ENCODE measurements around the gene KCNT2.
"Not testable (repeated sequence)": the region's sequence is repeated elsewhere in the genome, so short reads cannot be mapped to it uniquely, and the experiment has no call there.

DNA sequence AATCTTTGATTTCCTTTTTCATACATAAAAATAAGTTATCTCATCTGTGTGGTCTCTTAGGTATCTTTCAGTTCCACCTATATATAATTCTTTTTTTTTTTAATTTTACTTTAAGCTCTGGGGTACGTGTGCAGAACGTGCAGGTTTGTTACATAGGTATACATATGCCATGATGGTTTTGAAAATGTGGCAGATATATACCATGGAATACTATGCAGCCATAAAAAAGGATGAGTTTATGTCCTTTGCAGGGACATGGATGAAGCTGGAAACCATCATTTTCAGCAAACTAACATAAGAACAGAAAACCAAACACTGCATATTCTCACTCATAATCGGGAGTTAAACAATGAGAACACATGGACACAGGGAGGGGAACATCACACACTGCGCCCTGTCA, 345.2 kb downstream of the KCNT2 start:
- not testable (repeated sequence) for TF ChIP-seq EZH2 (IDR thresholded peaks at IDR 0.05; ENCODE audit: borderline replicate concordance, low read depth, low read length); ESRRA (IDR thresholded peaks at IDR 0.05; ENCODE audit: borderline replicate concordance, low read depth); HDAC2 (IDR thresholded peaks at IDR 0.05); TGIF2 (CRISPR knock-in tag; IDR thresholded peaks at IDR 0.05); ZNF224 (CRISPR knock-in tag; IDR thresholded peaks at IDR 0.05); SMARCA4 (IDR thresholded peaks at IDR 0.05)
- TF ChIP-seq, protein P1, sequence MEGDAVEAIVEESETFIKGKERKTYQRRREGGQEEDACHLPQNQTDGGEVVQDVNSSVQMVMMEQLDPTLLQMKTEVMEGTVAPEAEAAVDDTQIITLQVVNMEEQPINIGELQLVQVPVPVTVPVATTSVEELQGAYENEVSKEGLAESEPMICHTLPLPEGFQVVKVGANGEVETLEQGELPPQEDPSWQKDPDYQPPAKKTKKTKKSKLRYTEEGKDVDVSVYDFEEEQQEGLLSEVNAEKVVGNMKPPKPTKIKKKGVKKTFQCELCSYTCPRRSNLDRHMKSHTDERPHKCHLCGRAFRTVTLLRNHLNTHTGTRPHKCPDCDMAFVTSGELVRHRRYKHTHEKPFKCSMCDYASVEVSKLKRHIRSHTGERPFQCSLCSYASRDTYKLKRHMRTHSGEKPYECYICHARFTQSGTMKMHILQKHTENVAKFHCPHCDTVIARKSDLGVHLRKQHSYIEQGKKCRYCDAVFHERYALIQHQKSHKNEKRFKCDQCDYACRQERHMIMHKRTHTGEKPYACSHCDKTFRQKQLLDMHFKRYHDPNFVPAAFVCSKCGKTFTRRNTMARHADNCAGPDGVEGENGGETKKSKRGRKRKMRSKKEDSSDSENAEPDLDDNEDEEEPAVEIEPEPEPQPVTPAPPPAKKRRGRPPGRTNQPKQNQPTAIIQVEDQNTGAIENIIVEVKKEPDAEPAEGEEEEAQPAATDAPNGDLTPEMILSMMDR (IDR thresholded peaks at IDR 0.05 in 2 of 3, conservative IDR thresholded peaks at IDR 0.05 in 1 of 3; ENCODE audit: insufficient read depth in 2 of 3, low read depth in 1 of 3, low read length in 3 of 3) = not testable (repeated sequence)
- TF ChIP-seq, protein P2, sequence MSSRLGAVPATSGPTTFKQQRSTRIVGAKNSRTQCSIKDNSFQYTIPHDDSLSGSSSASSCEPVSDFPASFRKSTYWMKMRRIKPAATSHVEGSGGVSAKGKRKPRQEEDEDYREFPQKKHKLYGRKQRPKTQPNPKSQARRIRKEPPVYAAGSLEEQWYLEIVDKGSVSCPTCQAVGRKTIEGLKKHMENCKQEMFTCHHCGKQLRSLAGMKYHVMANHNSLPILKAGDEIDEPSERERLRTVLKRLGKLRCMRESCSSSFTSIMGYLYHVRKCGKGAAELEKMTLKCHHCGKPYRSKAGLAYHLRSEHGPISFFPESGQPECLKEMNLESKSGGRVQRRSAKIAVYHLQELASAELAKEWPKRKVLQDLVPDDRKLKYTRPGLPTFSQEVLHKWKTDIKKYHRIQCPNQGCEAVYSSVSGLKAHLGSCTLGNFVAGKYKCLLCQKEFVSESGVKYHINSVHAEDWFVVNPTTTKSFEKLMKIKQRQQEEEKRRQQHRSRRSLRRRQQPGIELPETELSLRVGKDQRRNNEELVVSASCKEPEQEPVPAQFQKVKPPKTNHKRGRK (tag; IDR thresholded peaks at IDR 0.05) = not testable (repeated sequence)
